Activated CD4-positive, CD25-positive, alpha-beta regulatory T cell treated with anti-CD3 and anti-CD28 coated beads, Interleukin-2, amount 50 U/mL, for 72 hours (primary cell): Measurements from ENCODE around the gene SEC14L3.

Experiments used
- DNase-seq: peaks from one replicate; pipeline ENCODE4 v3.0.0; 2021

The SEC14L3 gene

GRCh38 chr22:30471616-30472318, at the start of gene SEC14L3:
SEC14L3 (minus strand) TSS chr22:30472017; CDS start chr22:30471958, 59 bp downstream.
- DNase-seq, result no peak

- no peak for DNase-seq
These were observed 48.1 kb upstream of the SEC14L3 start for GRCh38 chr22:30519842-30520425.

- DNase-seq, result no peak
These were observed 44.9 kb upstream of the SEC14L3 start for GRCh38 chr22:30516731-30517130.

GRCh38 chr22:30516273-30516672, 44.5 kb upstream of the SEC14L3 start:
- no peak for DNase-seq

GRCh38 chr22:30514252-30514651, 42.4 kb upstream of the SEC14L3 start:
- no peak for DNase-seq

GRCh38 chr22:30513462-30513861, 41.6 kb upstream of the SEC14L3 start:
- no peak for DNase-seq

- no peak for DNase-seq
These were observed 40.1 kb upstream of the SEC14L3 start for GRCh38 chr22:30511911-30512310.

GRCh38 chr22:30511109-30511508, 39.3 kb upstream of the SEC14L3 start:
- no peak for DNase-seq

GRCh38 chr22:30508216-30508615, 36.4 kb upstream of the SEC14L3 start:
- DNase-seq, result no peak

- no peak for DNase-seq
These were observed 35.9 kb upstream of the SEC14L3 start for GRCh38 chr22:30507670-30508069.

GRCh38 chr22:30506507-30506968, 34.7 kb upstream of the SEC14L3 start:
- no peak for DNase-seq

GRCh38 chr22:30503551-30503950, 31.7 kb upstream of the SEC14L3 start:
- DNase-seq, result no peak

- DNase-seq, result no peak
These were observed 31.1 kb upstream of the SEC14L3 start for GRCh38 chr22:30502911-30503310.

GRCh38 chr22:30502153-30502552, 30.3 kb upstream of the SEC14L3 start:
- no peak for DNase-seq

GRCh38 chr22:30500628-30501027, 28.8 kb upstream of the SEC14L3 start:
- no peak for DNase-seq

GRCh38 chr22:30497466-30498150, 25.8 kb upstream of the SEC14L3 start:
- DNase-seq, result no peak

GRCh38 chr22:30495041-30495784, 23.4 kb upstream of the SEC14L3 start:
- no peak for DNase-seq

GRCh38 chr22:30492144-30492543, 20.3 kb upstream of the SEC14L3 start:
- no peak for DNase-seq

GRCh38 chr22:30491381-30491780, 19.6 kb upstream of the SEC14L3 start:
- no peak for DNase-seq

GRCh38 chr22:30490399-30490798, 18.6 kb upstream of the SEC14L3 start:
- no peak for DNase-seq

- no peak for DNase-seq
These were observed 16.3 kb upstream of the SEC14L3 start for GRCh38 chr22:30488121-30488520.

- no peak for DNase-seq
These were observed 14.9 kb upstream of the SEC14L3 start for GRCh38 chr22:30486661-30487115.

GRCh38 chr22:30486118-30486517, 14.3 kb upstream of the SEC14L3 start:
- no peak for DNase-seq
